HEK293 (cell line): ENCODE measurements around the gene BSX.

Experiments used
- CTCF ChIA-PET: fragments of 350-600 bp; formaldehyde crosslinking; extraction: SDS; loops from one replicate; lab custom pipeline; 2021; ENCODE audit warnings: antibody characterized with exemption; lab: Yijun Ruan, JAX
- POLR2A ChIA-PET: fragments of 300-600 bp; formaldehyde crosslinking; extraction: SDS; loops from one replicate; lab custom pipeline; 2020; ENCODE audit warnings: antibody characterized with exemption, inconsistent platforms; lab: Yijun Ruan, JAX
- H3K27ac ChIP-seq: fragments of 200-500 bp; sonication (Bioruptor generic); 2 replicates; pipeline ENCODE4 v1.5.1; 2014; ENCODE audit warnings: low read depth, low read length, control low read depth, inconsistent platforms; ENCODE audit errors: extremely low read depth
- H3K36me3 ChIP-seq, 2 experiments: fragments of 200-500 bp in 1 of 2; sonication (Bioruptor generic) in 1 of 2; 1 replicate in 1 of 2; 2 replicates in 1 of 2; pipeline ENCODE4 v1.5.1; 2014 to 2017; ENCODE audit warnings: inconsistent platforms in 2 of 2, low read length in 2 of 2; ENCODE audit not compliant: control insufficient read depth in 2 of 2, insufficient read depth in 1 of 2
- H3K4me1 ChIP-seq: fragments of 200-500 bp; sonication (Bioruptor generic); 2 replicates; pipeline ENCODE4 v1.5.1; 2014; ENCODE audit warnings: mild to moderate bottlenecking, low read length, inconsistent platforms; ENCODE audit not compliant: control insufficient read depth, insufficient read depth
- H3K4me3 ChIP-seq: 2 replicates; pipeline ENCODE4 v1.5.1; 2011; ENCODE audit warnings: low read depth, mild to moderate bottlenecking, control low read depth, low read length, moderate library complexity
- H3K9me3 ChIP-seq: fragments of 200-500 bp; sonication (Bioruptor generic); 2 replicates; pipeline ENCODE4 v1.5.1; 2014; ENCODE audit warnings: low read depth, low read length, inconsistent platforms; ENCODE audit not compliant: control insufficient read depth, insufficient read depth
- GFI1B ChIP-seq: fragments of 450-650 bp; formaldehyde crosslinking; IDR thresholded peaks from 2 replicates; pipeline ENCODE4 v1.5.1; 2016; ENCODE audit warnings: missing biosample characterization, missing genetic modification characterization
- SCRT2 ChIP-seq: fragments of 450-650 bp; formaldehyde crosslinking; IDR thresholded peaks from 2 replicates; pipeline ENCODE4 v1.5.1; 2016; ENCODE audit warnings: missing biosample characterization, missing genetic modification characterization
- SP2 ChIP-seq: fragments of 450-650 bp; formaldehyde crosslinking; IDR thresholded peaks from 2 replicates; pipeline ENCODE4 v1.5.1; 2016; ENCODE audit warnings: missing biosample characterization, missing genetic modification characterization
- WT1 ChIP-seq: fragments of 450-650 bp; formaldehyde crosslinking; IDR thresholded peaks from 2 replicates; pipeline ENCODE4 v1.5.1; 2016; ENCODE audit warnings: missing biosample characterization, missing genetic modification characterization
- YY2 ChIP-seq: fragments of 450-650 bp; formaldehyde crosslinking; IDR thresholded peaks from 2 replicates; pipeline ENCODE4 v1.5.1; 2016; ENCODE audit warnings: missing biosample characterization, missing genetic modification characterization
- ZBTB17 ChIP-seq: fragments of 450-650 bp; formaldehyde crosslinking; IDR thresholded peaks from 2 replicates; pipeline ENCODE4 v1.5.1; 2016; ENCODE audit warnings: missing biosample characterization, missing genetic modification characterization
- ZBTB8A ChIP-seq: fragments of 450-650 bp; formaldehyde crosslinking; IDR thresholded peaks from 2 replicates; pipeline ENCODE4 v1.5.1; 2016; ENCODE audit warnings: missing biosample characterization, missing genetic modification characterization
- ZNF121 ChIP-seq: fragments of 450-650 bp; formaldehyde crosslinking; IDR thresholded peaks from 2 replicates; pipeline ENCODE4 v1.5.1; 2016; ENCODE audit warnings: missing biosample characterization, missing genetic modification characterization
- ZNF184 ChIP-seq: fragments of 450-650 bp; IDR thresholded peaks from 2 replicates; pipeline ENCODE4 v1.5.1; 2018; ENCODE audit warnings: missing biosample characterization, mild to moderate bottlenecking, missing genetic modification characterization
- ZNF2 ChIP-seq: fragments of 450-650 bp; formaldehyde crosslinking; IDR thresholded peaks from 2 replicates; pipeline ENCODE4 v1.5.1; 2016; ENCODE audit warnings: missing biosample characterization, missing genetic modification characterization
- ZNF239 ChIP-seq: fragments of 450-650 bp; formaldehyde crosslinking; IDR thresholded peaks from 2 replicates; pipeline ENCODE4 v1.5.1; 2016; ENCODE audit warnings: missing biosample characterization, missing genetic modification characterization
- ZNF473 ChIP-seq: fragments of 450-650 bp; formaldehyde crosslinking; IDR thresholded peaks from 2 replicates; pipeline ENCODE4 v1.5.1; 2017; ENCODE audit warnings: missing biosample characterization, missing genetic modification characterization
- ZNF558 ChIP-seq: fragments of 450-650 bp; formaldehyde crosslinking; IDR thresholded peaks from 2 replicates; pipeline ENCODE4 v1.5.1; 2016; ENCODE audit warnings: missing biosample characterization, missing genetic modification characterization
- ZNF610 ChIP-seq: fragments of 450-650 bp; formaldehyde crosslinking; IDR thresholded peaks from 2 replicates; pipeline ENCODE4 v1.5.1; 2016; ENCODE audit warnings: missing biosample characterization, missing genetic modification characterization, borderline replicate concordance
- ZNF623 ChIP-seq: fragments of 450-650 bp; formaldehyde crosslinking; IDR thresholded peaks from 2 replicates; pipeline ENCODE4 v1.5.1; 2016; ENCODE audit warnings: missing biosample characterization, missing genetic modification characterization
- ZNF654 ChIP-seq: fragments of 450-650 bp; formaldehyde crosslinking; IDR thresholded peaks from 2 replicates; pipeline ENCODE4 v1.5.1; 2016; ENCODE audit warnings: low read depth, missing biosample characterization, missing genetic modification characterization
- ZNF707 ChIP-seq: fragments of 450-650 bp; formaldehyde crosslinking; IDR thresholded peaks from 2 replicates; pipeline ENCODE4 v1.5.1; 2016; ENCODE audit warnings: missing biosample characterization, missing genetic modification characterization
- ZNF785 ChIP-seq: fragments of 450-650 bp; formaldehyde crosslinking; IDR thresholded peaks from 2 replicates; pipeline ENCODE4 v1.5.1; 2016; ENCODE audit warnings: missing biosample characterization, missing genetic modification characterization
- TF ChIP-seq, protein P1 (sequence below): fragments of 450-650 bp; formaldehyde crosslinking; IDR thresholded peaks from 2 replicates; pipeline ENCODE4 v1.5.1; 2017; ENCODE audit warnings: missing biosample characterization, missing genetic modification characterization
- TF ChIP-seq, protein P2 (sequence below): fragments of 450-650 bp; IDR thresholded peaks from 2 replicates; pipeline ENCODE4 v1.5.1; 2018; ENCODE audit warnings: missing biosample characterization, missing genetic modification characterization

BSX gene

DNA sequence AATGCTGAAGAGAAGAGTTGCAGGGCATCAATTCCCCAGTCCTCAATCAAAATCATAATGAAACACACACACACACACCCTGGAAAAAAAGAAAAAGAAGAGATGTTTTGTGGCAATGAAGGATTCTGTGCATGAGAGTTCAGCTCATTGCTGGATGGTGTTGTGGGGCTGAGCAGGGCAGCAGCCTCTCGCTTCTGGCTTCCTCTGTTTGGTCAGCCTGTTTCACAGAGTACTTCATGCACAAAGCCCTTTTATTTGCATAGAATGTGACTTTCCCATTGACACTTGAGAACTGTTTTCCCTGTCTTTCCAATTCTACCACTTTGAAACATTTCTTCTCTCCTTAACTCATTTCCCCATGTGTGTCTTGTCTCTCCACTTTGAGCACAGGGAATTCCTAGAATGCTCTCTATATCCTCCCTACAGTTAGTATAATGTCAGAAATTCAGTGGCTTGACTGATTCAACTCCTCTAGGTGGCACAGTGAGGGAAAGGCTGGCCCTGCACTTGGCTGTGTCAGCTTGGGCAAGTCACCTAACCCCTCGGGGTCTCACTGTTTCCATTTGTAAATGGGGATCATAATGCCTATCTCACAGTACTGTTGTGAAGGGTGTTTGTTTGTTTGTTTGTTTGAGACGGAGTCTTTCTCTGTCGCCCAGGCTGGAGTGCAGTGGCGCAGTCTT is 25.4 kb upstream of the BSX start:
- TF ChIP-seq, protein P1, sequence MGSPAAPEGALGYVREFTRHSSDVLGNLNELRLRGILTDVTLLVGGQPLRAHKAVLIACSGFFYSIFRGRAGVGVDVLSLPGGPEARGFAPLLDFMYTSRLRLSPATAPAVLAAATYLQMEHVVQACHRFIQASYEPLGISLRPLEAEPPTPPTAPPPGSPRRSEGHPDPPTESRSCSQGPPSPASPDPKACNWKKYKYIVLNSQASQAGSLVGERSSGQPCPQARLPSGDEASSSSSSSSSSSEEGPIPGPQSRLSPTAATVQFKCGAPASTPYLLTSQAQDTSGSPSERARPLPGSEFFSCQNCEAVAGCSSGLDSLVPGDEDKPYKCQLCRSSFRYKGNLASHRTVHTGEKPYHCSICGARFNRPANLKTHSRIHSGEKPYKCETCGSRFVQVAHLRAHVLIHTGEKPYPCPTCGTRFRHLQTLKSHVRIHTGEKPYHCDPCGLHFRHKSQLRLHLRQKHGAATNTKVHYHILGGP, result peak; percentile 20; the same call in 1 of the 2 replicates
- no peak for TF ChIP-seq ZNF654 (tag by site-specific recombination)
- POLR2A ChIA-PET, result no interaction called here
- Histone ChIP-seq H3K36me3 (no peaks in the 10 kb centered on the region), H3K4me3 (no peak overlapping the region), H3K9me3 (no peaks in the 10 kb centered on the region), H3K4me1 (no peaks in the 10 kb centered on the region), H3K27ac (no peak overlapping the region)
- CTCF ChIA-PET, result interaction anchor here (4.0 kb wide), 1 partner anchor 15 kb away, joined by 21 read pairs; no protein-coding TSS in a partner anchor

DNA sequence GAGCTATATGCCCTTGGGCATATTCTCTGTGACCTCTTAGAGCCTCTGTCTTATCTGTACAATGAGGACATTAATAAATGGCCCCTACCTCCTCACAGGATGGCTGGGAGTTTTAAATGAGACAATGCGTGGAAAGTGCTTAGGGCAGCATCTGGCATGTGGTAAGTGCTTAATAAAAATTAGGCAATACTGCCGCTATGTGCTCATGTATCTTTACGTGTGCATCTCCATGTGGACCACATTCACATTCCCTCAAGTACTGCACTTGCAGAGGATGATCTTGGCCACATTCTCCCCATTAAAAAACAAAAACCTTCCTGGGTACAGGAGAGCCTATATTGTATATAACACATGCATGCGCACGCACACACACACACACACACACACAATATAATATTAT is 19.1 kb upstream of the BSX start:
- Histone ChIP-seq H3K27ac (no peak overlapping the region), H3K4me1 (no peaks in the 10 kb centered on the region), H3K9me3 (no peaks in the 10 kb centered on the region), H3K4me3 (no peak overlapping the region), H3K36me3 (no peaks in the 10 kb centered on the region)
- ChIA-PET POLR2A (no interaction called here), CTCF (no interaction called here)
- TF ChIP-seq ZNF2 (tag by site-specific recombination), result no peak
- TF ChIP-seq ZNF473 (tag by site-specific recombination), result no peak
- TF ChIP-seq, protein P2, sequence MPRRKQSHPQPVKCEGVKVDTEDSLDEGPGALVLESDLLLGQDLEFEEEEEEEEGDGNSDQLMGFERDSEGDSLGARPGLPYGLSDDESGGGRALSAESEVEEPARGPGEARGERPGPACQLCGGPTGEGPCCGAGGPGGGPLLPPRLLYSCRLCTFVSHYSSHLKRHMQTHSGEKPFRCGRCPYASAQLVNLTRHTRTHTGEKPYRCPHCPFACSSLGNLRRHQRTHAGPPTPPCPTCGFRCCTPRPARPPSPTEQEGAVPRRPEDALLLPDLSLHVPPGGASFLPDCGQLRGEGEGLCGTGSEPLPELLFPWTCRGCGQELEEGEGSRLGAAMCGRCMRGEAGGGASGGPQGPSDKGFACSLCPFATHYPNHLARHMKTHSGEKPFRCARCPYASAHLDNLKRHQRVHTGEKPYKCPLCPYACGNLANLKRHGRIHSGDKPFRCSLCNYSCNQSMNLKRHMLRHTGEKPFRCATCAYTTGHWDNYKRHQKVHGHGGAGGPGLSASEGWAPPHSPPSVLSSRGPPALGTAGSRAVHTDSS, result no peak
- no peak for TF ChIP-seq ZNF610 (tag by site-specific recombination)
- TF ChIP-seq ZNF184 (tag by site-specific recombination), result no peak
- no peak for TF ChIP-seq ZBTB8A (tag by site-specific recombination)
- no peak for TF ChIP-seq YY2 (tag by site-specific recombination)
- no peak for TF ChIP-seq ZNF239 (tag by site-specific recombination)
- no peak for TF ChIP-seq ZNF707 (tag by site-specific recombination)
- TF ChIP-seq ZNF558 (tag by site-specific recombination), result no peak
- TF ChIP-seq ZNF785, result no peak
- no peak for TF ChIP-seq GFI1B
- TF ChIP-seq WT1 (tag by site-specific recombination), result no peak
- no peak for TF ChIP-seq SP2
- no peak for TF ChIP-seq ZNF623
- no peak for TF ChIP-seq ZBTB17 (tag by site-specific recombination)

DNA sequence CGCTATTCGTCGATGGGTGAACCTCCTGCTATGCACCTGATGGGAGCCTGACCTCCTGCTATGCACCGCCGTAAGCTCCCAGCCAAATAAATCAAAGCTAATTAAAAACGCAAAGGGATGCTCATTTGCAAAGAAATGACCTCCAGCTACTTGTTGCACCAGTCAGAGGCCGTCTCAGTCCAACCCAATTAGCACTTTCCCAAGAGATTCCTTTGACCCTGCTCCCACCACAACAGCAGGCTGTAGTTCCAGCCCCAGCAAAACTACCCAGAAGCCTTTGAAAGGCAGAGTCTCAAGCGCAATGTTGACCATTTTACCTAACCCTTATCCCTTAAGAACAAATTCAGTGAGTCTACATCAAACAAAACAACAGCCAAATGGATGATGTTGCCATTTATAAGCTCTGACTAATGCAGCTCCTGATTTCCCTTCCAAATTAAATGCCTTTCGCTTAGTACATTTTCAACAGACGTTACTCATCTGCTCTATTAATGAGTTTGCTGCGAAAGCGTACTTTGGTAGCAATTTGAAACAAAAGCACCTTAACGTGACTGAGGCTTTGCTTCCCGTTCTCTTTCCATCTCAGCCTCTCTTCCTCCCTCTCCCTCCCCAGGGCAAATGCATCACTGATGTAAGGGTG is 17.2 kb upstream of the BSX start:
- Histone ChIP-seq H3K27ac (no peak overlapping the region), H3K4me3 (no peak overlapping the region), H3K36me3 (no peaks in the 10 kb centered on the region), H3K9me3 (no peaks in the 10 kb centered on the region), H3K4me1 (no peaks in the 10 kb centered on the region)
- POLR2A ChIA-PET, result no interaction called here
- TF ChIP-seq ZNF121 (tag by site-specific recombination) (no peak), SCRT2 (tag by site-specific recombination) (0 out of 2 replicates have a peak, but pooled peaks have one; percentile 20)
- CTCF ChIA-PET, result interaction anchor here (1.4 kb wide), 1 partner anchor 24 kb away, joined by 5 read pairs; no protein-coding TSS in a partner anchor
